ENCODE measurements around the gene TPD52L2. TPM values are rescaled to one million over a fixed set of nuclear protein-coding genes. Genes with fewer than 3 reads are reported as not detected.
A peak's percentile ranks its signal among the peaks of the same experiment; 100 is the strongest.

The TPD52L2 gene
- total RNA-seq, 1 experiment from 2014 or later = 113 TPM

- Histone ChIP-seq H3K9me3 (ENCODE audit: control insufficient read depth, insufficient read depth, low read depth, low read length) (no peaks in the 10 kb centered on the region), H3K27ac (ENCODE audit: low read length) (no peak overlapping the region), H3K4me1 (ENCODE audit: control insufficient read depth, insufficient read depth, low read length) (no peaks in the 10 kb centered on the region), H3K36me3 (ENCODE audit: control insufficient read depth, insufficient read depth, low read length) (peaks cover 7% of the 10 kb centered on the region; the same call in 1 of the 2 replicates), H3K27me3 (ENCODE audit: control insufficient read depth, insufficient read depth, low read length) (no peaks in the 10 kb centered on the region), H3K4me3 (ENCODE audit: low read depth in 2 of 2, low read length in 2 of 2) (no peak overlapping the region)
- TF ChIP-seq SIN3A (IDR thresholded peaks at IDR 0.05; ENCODE audit: borderline replicate concordance, insufficient read depth, low read depth, low read length) (no peak), REST (IDR thresholded peaks at IDR 0.05; ENCODE audit: insufficient read depth in 1 of 2, low read depth in 2 of 2, low read length in 1 of 2) (peak; percentile 33 to 63; a peak in 2 of 4 replicates)
- in situ Hi-C loops (cut with HindIII; ENCODE audit: low pct_unique_long_range_greater_than_20kb, low sequenced_read_pairs) = no loop called here
- no TSS peak for BruUV-seq (replicated peaks)
- DNase-seq (ENCODE audit: low read depth, low spot score) (no peak), ATAC-seq (no peak)
- ChIA-PET CTCF (no interaction called here), POLR2A (no interaction called here)
- intact Hi-C loops (cut with micrococcal nuclease; ENCODE audit: unreplicated experiment) = no loop called here
Measured at GRCh38 chr20:63881451-63882226, 16.6 kb downstream of the TPD52L2 start.

- intact Hi-C loops (cut with micrococcal nuclease; ENCODE audit: unreplicated experiment) = no loop called here
- CTCF ChIA-PET = no interaction called here
Measured at GRCh38 chr20:63882257-63883200, 17.5 kb downstream of the TPD52L2 start.

More at GRCh38 chr20:63882257-63883200, 17.5 kb downstream of the TPD52L2 start:
- in situ Hi-C loops (cut with HindIII; ENCODE audit: low pct_unique_long_range_greater_than_20kb, low sequenced_read_pairs) = no loop called here
- POLR2A ChIA-PET = no interaction called here
- H3K4me1 ChIP-seq (ENCODE audit: control insufficient read depth, insufficient read depth, low read length) = no peaks in the 10 kb centered on the region
- H3K9me3 ChIP-seq (ENCODE audit: control insufficient read depth, insufficient read depth, low read depth, low read length) = no peaks in the 10 kb centered on the region
- no peaks in the 10 kb centered on the region for H3K27me3 ChIP-seq (ENCODE audit: control insufficient read depth, insufficient read depth, low read length)
- TF ChIP-seq SIN3A (IDR thresholded peaks at IDR 0.05; ENCODE audit: borderline replicate concordance, insufficient read depth, low read depth, low read length) = no peak
- TF ChIP-seq POLR2AphosphoS5 (IDR thresholded peaks at IDR 0.05; ENCODE audit: low read depth, low read length) = no peak
- no peak for TF ChIP-seq CTCF (IDR thresholded peaks at IDR 0.05)
- TF ChIP-seq REST (IDR thresholded peaks at IDR 0.05; ENCODE audit: insufficient read depth in 1 of 2, low read depth in 2 of 2, low read length in 1 of 2) = no peak
- TF ChIP-seq TCF7L2 (IDR thresholded peaks at IDR 0.05; ENCODE audit: low read depth, low read length) = no peak
- H3K4me3 ChIP-seq (ENCODE audit: low read depth in 2 of 2, low read length in 2 of 2) = no peak overlapping the region
- DNase-seq (ENCODE audit: low read depth, low spot score) = no peak
- no TSS peak for BruUV-seq (replicated peaks)
- H3K36me3 ChIP-seq (ENCODE audit: control insufficient read depth, insufficient read depth, low read length) = peaks cover 7% of the 10 kb centered on the region; the same call in 1 of the 2 replicates
- no peak overlapping the region for H3K27ac ChIP-seq (ENCODE audit: low read length)
- no peak for ATAC-seq
